MM.1S (cell line): Measurements from ENCODE around the gene FES.
A peak's percentile ranks its signal among the peaks of the same experiment; 100 is the strongest.

Experiments
- DNase-seq: peaks from one replicate; pipeline ENCODE4 v3.0.0-alpha.2; 2015
- H2AFZ ChIP-seq: fragments of 300-600 bp; sonication (generic); 2 replicates; pipeline ENCODE4 v1.6.0; 2016; ENCODE audit warnings: antibody characterized with exemption, low read length
- H3F3A ChIP-seq: fragments of 300-600 bp; sonication (generic); 2 replicates; pipeline ENCODE4 v1.6.1; 2016; ENCODE audit warnings: mild to moderate bottlenecking, antibody characterized with exemption, low read length, moderate library complexity, mixed read lengths; ENCODE audit not compliant: insufficient read depth
- H3K27ac ChIP-seq: fragments of 300-600 bp; sonication (generic); 2 replicates; pipeline ENCODE4 v1.5.1; 2016; ENCODE audit warnings: mild to moderate bottlenecking, low read length
- H3K27me3 ChIP-seq: fragments of 300-600 bp; sonication (generic); replicated peaks from 2 replicates; pipeline ENCODE4 v1.6.0; 2016; ENCODE audit warnings: low read length; ENCODE audit not compliant: insufficient read depth
- H3K36me3 ChIP-seq: fragments of 300-600 bp; sonication (generic); replicated peaks from 2 replicates; pipeline ENCODE4 v1.6.1; 2016; ENCODE audit warnings: mild to moderate bottlenecking, low read length, mixed read lengths; ENCODE audit not compliant: insufficient read depth
- H3K4me1 ChIP-seq: fragments of 300-600 bp; sonication (generic); 2 replicates; pipeline ENCODE4 v1.6.1; 2016; ENCODE audit warnings: low read length, mixed read lengths
- H3K4me2 ChIP-seq: fragments of 300-600 bp; sonication (generic); 2 replicates; pipeline ENCODE4 v1.6.0; 2016; ENCODE audit warnings: low read depth, low read length
- H3K4me3 ChIP-seq: fragments of 300-600 bp; sonication (generic); 2 replicates; pipeline ENCODE4 v1.5.1; 2016; ENCODE audit warnings: low read length, mixed read lengths
- H3K79me2 ChIP-seq: fragments of 300-600 bp; sonication (generic); 2 replicates; pipeline ENCODE4 v1.6.1; 2016; ENCODE audit warnings: mixed run types, low read length, mixed read lengths
- H3K9ac ChIP-seq: fragments of 300-600 bp; sonication (generic); 2 replicates; pipeline ENCODE4 v1.6.1; 2016; ENCODE audit warnings: low read length, mixed read lengths
- H3K9me2 ChIP-seq: fragments of 300-600 bp; sonication (generic); replicated peaks from 2 replicates; pipeline ENCODE4 v1.6.1; 2016; ENCODE audit warnings: mild to moderate bottlenecking, low read length, mixed read lengths; ENCODE audit not compliant: insufficient read depth
- H3K9me3 ChIP-seq: fragments of 300-600 bp; sonication (generic); replicated peaks from 2 replicates; pipeline ENCODE4 v1.6.1; 2016; ENCODE audit warnings: mild to moderate bottlenecking, low read length, mixed read lengths; ENCODE audit not compliant: insufficient read depth
- H4K20me1 ChIP-seq: fragments of 300-600 bp; sonication (generic); 2 replicates; pipeline ENCODE4 v1.6.1; 2016; ENCODE audit warnings: mild to moderate bottlenecking, low read length, moderate library complexity, mixed read lengths; ENCODE audit not compliant: insufficient read depth
- CTCF ChIP-seq: fragments of 300-600 bp; sonication (generic); IDR thresholded peaks from 2 replicates; pipeline ENCODE4 v1.5.1; 2016; ENCODE audit warnings: antibody characterized with exemption, low read length, mixed read lengths
- EZH2 ChIP-seq: fragments of 300-600 bp; sonication (generic); optimal IDR thresholded peaks from 2 replicates; pipeline ENCODE3; 2017; ENCODE audit warnings: low read depth, mild to moderate bottlenecking, antibody characterized with exemption, low read length, mixed read lengths
- EZH2phosphoT487 ChIP-seq: fragments of 300-600 bp; sonication (generic); IDR thresholded peaks from 2 replicates; pipeline ENCODE4 v1.6.1; 2018; ENCODE audit warnings: antibody characterized with exemption, low read length

FES gene

GRCh38 chr15:90929246-90930019 is 45.1 kb downstream of the FES start:
- peak overlapping the region; percentile 43 for H2AFZ ChIP-seq
- H3K9ac ChIP-seq, result peak overlapping the region; percentile 82
- H3K4me2 ChIP-seq, result peak overlapping the region; percentile 85
- no peaks in the 10 kb centered on the region for H3K27me3 ChIP-seq
- peak overlapping the region; percentile 88 for H3K27ac ChIP-seq
- H3F3A ChIP-seq, result peaks cover 34% of the 10 kb centered on the region
- peaks cover 11% of the 10 kb centered on the region for H3K79me2 ChIP-seq
- peak; percentile 33 for DNase-seq
- H3K9me2 ChIP-seq, result no peaks in the 10 kb centered on the region
- TF ChIP-seq EZH2phosphoT487 (no peak), EZH2 (no peak), CTCF (no peak)
- H3K36me3 ChIP-seq, result no peaks in the 10 kb centered on the region
- no peaks in the 10 kb centered on the region for H4K20me1 ChIP-seq
- H3K4me1 ChIP-seq, result peaks cover 23% of the 10 kb centered on the region
- H3K9me3 ChIP-seq, result no peaks in the 10 kb centered on the region
- peak overlapping the region; percentile 80 for H3K4me3 ChIP-seq

- no peaks in the 10 kb centered on the region for H3K9me2 ChIP-seq
- TF ChIP-seq EZH2phosphoT487 (no peak), CTCF (no peak), EZH2 (no peak)
- H3K27me3 ChIP-seq, result no peaks in the 10 kb centered on the region
- peak overlapping the region; percentile 71; the same call in 1 of the 2 replicates for H2AFZ ChIP-seq
- peak overlapping the region; percentile 88 for H3K27ac ChIP-seq
- peak overlapping the region; percentile 82 for H3K9ac ChIP-seq
- H3K4me1 ChIP-seq, result peaks cover 24% of the 10 kb centered on the region
- H3K4me2 ChIP-seq, result peak overlapping the region; percentile 85
- no peaks in the 10 kb centered on the region for H3K9me3 ChIP-seq
- H3K36me3 ChIP-seq, result no peaks in the 10 kb centered on the region
- DNase-seq, result peak; percentile 17
- H3F3A ChIP-seq, result peaks cover 42% of the 10 kb centered on the region
- peak overlapping the region; percentile 80 for H3K4me3 ChIP-seq
- peaks cover 20% of the 10 kb centered on the region for H3K79me2 ChIP-seq
- H4K20me1 ChIP-seq, result no peaks in the 10 kb centered on the region
Measured at GRCh38 chr15:90930861-90931574, 46.7 kb downstream of the FES start.

DNA sequence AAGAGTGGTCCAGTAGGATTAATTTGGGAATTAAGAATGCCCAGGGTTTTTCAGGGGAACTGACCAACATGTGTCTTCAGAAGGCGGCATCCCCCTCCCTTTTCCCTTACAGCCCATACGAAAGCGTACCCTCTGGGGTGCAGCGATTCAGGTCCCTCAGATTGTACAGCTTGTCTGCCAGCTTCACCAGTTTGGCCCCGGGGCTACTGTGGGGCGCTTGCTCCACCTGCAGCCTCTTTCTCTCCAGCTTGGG is 47.2 kb downstream of the FES start:
- Histone ChIP-seq H3K4me3 (peak overlapping the region; percentile 80), H3K27me3 (no peaks in the 10 kb centered on the region), H3K36me3 (no peaks in the 10 kb centered on the region), H3K4me1 (peaks cover 29% of the 10 kb centered on the region), H3F3A (peaks cover 42% of the 10 kb centered on the region), H3K27ac (peak overlapping the region; percentile 88), H2AFZ (peak overlapping the region; percentile 71; the same call in 1 of the 2 replicates), H3K9me3 (no peaks in the 10 kb centered on the region), H4K20me1 (no peaks in the 10 kb centered on the region), H3K9me2 (no peaks in the 10 kb centered on the region), H3K9ac (peak overlapping the region; percentile 82; the same call in 1 of the 2 replicates), H3K4me2 (peak overlapping the region; percentile 85), H3K79me2 (peaks cover 25% of the 10 kb centered on the region)
- DNase-seq, result no peak
- TF ChIP-seq CTCF, result no peak
- no peak for TF ChIP-seq EZH2phosphoT487
- no peak for TF ChIP-seq EZH2
